Stimulated activated CD8-positive, alpha-beta memory T cell treated with anti-CD3 and anti-CD28 coated beads, Interleukin-12 subunit alpha, Interleukin-12 subunit beta, amount 100 ng/mL, for 24 hours (primary cell): ENCODE measurements around the gene ADM.

ENCODE experiments used
- DNase-seq: peaks from one replicate; pipeline ENCODE4 v3.0.0-alpha.2; 2020; ENCODE audit errors: extremely low read depth

The ADM gene

GRCh38 chr11:10309163-10310093 lies 4.6 kb downstream of the ADM start:
- DNase-seq, result no peak

GRCh38 chr11:10310301-10310841 lies 5.5 kb downstream of the ADM start:
- DNase-seq, result no peak

GRCh38 chr11:10311802-10312201 lies 6.9 kb downstream of the ADM start:
- DNase-seq, result no peak

GRCh38 chr11:10314199-10315072 lies 9.6 kb downstream of the ADM start:
- no peak for DNase-seq

GRCh38 chr11:10315083-10315482 lies 10.2 kb downstream of the ADM start:
- DNase-seq, result no peak

GRCh38 chr11:10317151-10317755 lies 12.4 kb downstream of the ADM start:
- DNase-seq, result no peak

GRCh38 chr11:10317776-10318526 lies 13.1 kb downstream of the ADM start:
- no peak for DNase-seq

GRCh38 chr11:10318527-10318802 lies 13.6 kb downstream of the ADM start:
- no peak for DNase-seq

GRCh38 chr11:10319702-10320558 lies 15.1 kb downstream of the ADM start:
- no peak for DNase-seq

GRCh38 chr11:10320736-10321465 lies 16.0 kb downstream of the ADM start:
- DNase-seq, result no peak

- DNase-seq, result no peak
Observed at GRCh38 chr11:10322401-10322800, 17.5 kb downstream of the ADM start.

GRCh38 chr11:10322830-10323792 lies 18.2 kb downstream of the ADM start:
- DNase-seq, result no peak

GRCh38 chr11:10323793-10324170 lies 18.9 kb downstream of the ADM start:
- no peak for DNase-seq

- DNase-seq, result no peak
Observed at GRCh38 chr11:10324474-10324873, 19.6 kb downstream of the ADM start.

- no peak for DNase-seq
Observed at GRCh38 chr11:10325277-10326011, 20.6 kb downstream of the ADM start.

GRCh38 chr11:10326012-10326964 lies 21.4 kb downstream of the ADM start:
- DNase-seq, result no peak

- no peak for DNase-seq
Observed at GRCh38 chr11:10327254-10327653, 22.4 kb downstream of the ADM start.
